Bronchial epithelial cell (primary cell): ENCODE results near the gene RAB21. TPM values are rescaled to one million over a fixed set of nuclear protein-coding genes. Genes with fewer than 3 reads are reported as not detected.
"Not testable (repeated sequence)": the region's sequence is repeated elsewhere in the genome, so short reads cannot be mapped to it uniquely, and the experiment has no call there.

Experiments used
- DNase-seq: peaks from one replicate; pipeline ENCODE4 v3.0.0-alpha.2; 2010; ENCODE audit warnings: low read depth
- FAIRE-seq: peaks from 2 replicates; lab custom pipeline; 2011; peaks lifted over from hg19 to GRCh38; lab: Jason Lieb, UNC
- H3K27me3 ChIP-seq: 2 replicates; pipeline ENCODE4 v1.5.1; 2011; ENCODE audit warnings: low read length; ENCODE audit not compliant: control insufficient read depth, insufficient read depth
- H3K36me3 ChIP-seq: 2 replicates; pipeline ENCODE4 v1.5.1; 2011; ENCODE audit warnings: low read length; ENCODE audit not compliant: control insufficient read depth, insufficient read depth
- H3K4me3 ChIP-seq: 2 replicates; pipeline ENCODE4 v1.5.1; 2011; ENCODE audit warnings: mild to moderate bottlenecking, low read depth, low read length, control low read depth
- CTCF ChIP-seq: IDR thresholded peaks from 2 replicates; pipeline ENCODE4 v1.5.1; 2011; ENCODE audit warnings: mild to moderate bottlenecking, moderate library complexity, low read length, control low read depth, inconsistent platforms; ENCODE audit not compliant: insufficient read depth, severe bottlenecking
- total RNA-seq: library from RNA; depleted of rRNA; stranded (reverse); fragments of >200 nt; gene quantifications from 2 replicates; pipeline ENCODE4 v1.2.1, GENCODE V29; 2014

The RAB21 gene
- total RNA-seq, 1 donor from 2014 or later: 27.9 TPM

- no peak overlapping the region for H3K4me3 ChIP-seq
- no peak for TF ChIP-seq CTCF
- peaks cover 4% of the 10 kb centered on the region for H3K27me3 ChIP-seq
- DNase-seq (no peak), FAIRE-seq (peak; percentile 77)
- H3K36me3 ChIP-seq: no peaks in the 10 kb centered on the region
These were observed 49.8 kb downstream of the RAB21 start for GRCh38 chr12:71804505-71804904.

- FAIRE-seq (no peak), DNase-seq (peak; percentile 76)
These were observed 56.3 kb downstream of the RAB21 start for GRCh38 chr12:71810921-71811320.

GRCh38 chr12:71815242-71815641 lies 60.6 kb downstream of the RAB21 start:
- H3K4me3 ChIP-seq, DNase-seq, H3K27me3 ChIP-seq, H3K36me3 ChIP-seq, FAIRE-seq: not testable (repeated sequence)

More at GRCh38 chr12:71810921-71811320, 56.3 kb downstream of the RAB21 start:
- no peak for TF ChIP-seq CTCF
- Histone ChIP-seq H3K4me3 (no peak overlapping the region), H3K36me3 (no peaks in the 10 kb centered on the region), H3K27me3 (no peaks in the 10 kb centered on the region)

- DNase-seq, H3K36me3 ChIP-seq, H3K4me3 ChIP-seq, FAIRE-seq, H3K27me3 ChIP-seq: not testable (repeated sequence)
These were observed 67.4 kb downstream of the RAB21 start for GRCh38 chr12:71822088-71822487.

- Histone ChIP-seq H3K27me3 (no peaks in the 10 kb centered on the region), H3K4me3 (no peak overlapping the region), H3K36me3 (no peaks in the 10 kb centered on the region)
- FAIRE-seq: no peak
- DNase-seq: no peak
- no peak for TF ChIP-seq CTCF
These were observed 74.2 kb downstream of the RAB21 start for GRCh38 chr12:71828813-71829212.

GRCh38 chr12:71837356-71837755 lies 82.7 kb downstream of the RAB21 start:
- no peak for DNase-seq
- no peaks in the 10 kb centered on the region for H3K27me3 ChIP-seq
- H3K4me3 ChIP-seq: no peak overlapping the region
- no peaks in the 10 kb centered on the region for H3K36me3 ChIP-seq
- no peak for FAIRE-seq
- TF ChIP-seq CTCF: no peak

- FAIRE-seq: no peak
- no peak for DNase-seq
- TF ChIP-seq CTCF: no peak
- H3K36me3 ChIP-seq: no peaks in the 10 kb centered on the region
- no peaks in the 10 kb centered on the region for H3K27me3 ChIP-seq
- H3K4me3 ChIP-seq: no peak overlapping the region
These were observed 83.6 kb downstream of the RAB21 start for GRCh38 chr12:71838231-71838630.
